Measurements from ENCODE around the gene EPHB2.

EPHB2 gene

DNA sequence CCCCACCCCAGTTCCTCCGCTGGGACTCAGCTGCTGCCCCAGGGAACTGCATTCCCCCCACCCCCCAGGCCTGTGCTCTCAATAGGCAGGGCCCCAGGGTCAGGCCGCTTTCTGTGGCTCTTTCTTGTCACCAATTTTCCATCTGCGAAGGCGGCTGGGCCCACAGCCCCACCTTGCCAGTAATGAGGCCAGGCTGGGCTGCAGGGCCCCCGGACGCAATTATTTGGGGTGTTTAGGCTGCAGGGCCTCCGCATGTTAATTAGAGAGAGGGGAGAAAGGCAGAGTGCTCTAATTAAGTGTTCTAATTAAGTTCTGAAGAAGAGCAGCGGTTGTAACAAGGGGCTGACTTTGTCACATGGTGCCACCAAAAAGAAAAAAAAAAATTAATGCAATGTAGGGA, 71.8 kb downstream of the EPHB2 start:
- DNase-seq, result no peak

GRCh38 chr1:22784317-22784716, 73.7 kb downstream of the EPHB2 start:
- DNase-seq, result no peak

- DNase-seq, result no peak
Observed at GRCh38 chr1:22784737-22785136, 74.1 kb downstream of the EPHB2 start.

DNA sequence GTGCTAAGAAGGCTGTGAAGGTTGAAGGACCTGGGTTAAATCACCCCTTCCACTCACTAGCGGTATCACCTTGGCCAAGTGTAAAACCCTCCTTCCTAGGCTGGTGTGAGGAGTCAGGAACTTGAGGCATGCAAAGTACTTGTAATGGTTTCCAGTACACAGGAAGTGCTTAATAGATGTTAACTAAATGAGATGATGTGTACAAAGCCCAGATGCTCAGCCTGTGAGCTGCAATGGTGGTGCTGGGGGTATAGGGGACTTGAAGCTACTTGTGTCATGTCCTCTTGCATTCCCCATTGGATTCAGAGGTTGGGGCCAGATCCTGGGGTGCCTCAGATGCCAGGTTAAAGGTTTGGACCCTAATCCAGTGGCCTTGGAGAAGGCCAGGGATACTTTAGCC, 75.5 kb downstream of the EPHB2 start:
- no peak for DNase-seq

- DNase-seq, result no peak
Observed at GRCh38 chr1:22786719-22787489, 76.3 kb downstream of the EPHB2 start.

DNA sequence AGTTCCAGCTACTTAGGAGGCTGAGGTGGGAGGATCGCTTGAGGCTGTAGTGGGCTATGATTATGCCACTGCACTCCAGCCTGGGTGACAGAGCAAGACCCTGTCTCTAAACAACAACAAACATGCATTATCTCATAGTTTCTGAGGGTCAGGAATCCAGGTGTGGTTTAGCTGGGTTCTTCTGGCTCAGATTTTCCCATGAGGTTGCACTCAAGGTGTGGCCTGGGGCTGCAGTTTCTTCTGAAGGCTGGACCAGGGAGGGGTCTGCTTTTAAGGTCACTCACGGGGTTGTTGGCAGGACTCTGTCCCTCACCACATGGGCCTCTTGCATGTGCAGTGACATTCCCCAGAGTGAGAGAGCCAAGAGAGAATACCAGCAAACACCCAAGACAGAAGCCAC, 77.0 kb downstream of the EPHB2 start:
- DNase-seq, result no peak

DNA sequence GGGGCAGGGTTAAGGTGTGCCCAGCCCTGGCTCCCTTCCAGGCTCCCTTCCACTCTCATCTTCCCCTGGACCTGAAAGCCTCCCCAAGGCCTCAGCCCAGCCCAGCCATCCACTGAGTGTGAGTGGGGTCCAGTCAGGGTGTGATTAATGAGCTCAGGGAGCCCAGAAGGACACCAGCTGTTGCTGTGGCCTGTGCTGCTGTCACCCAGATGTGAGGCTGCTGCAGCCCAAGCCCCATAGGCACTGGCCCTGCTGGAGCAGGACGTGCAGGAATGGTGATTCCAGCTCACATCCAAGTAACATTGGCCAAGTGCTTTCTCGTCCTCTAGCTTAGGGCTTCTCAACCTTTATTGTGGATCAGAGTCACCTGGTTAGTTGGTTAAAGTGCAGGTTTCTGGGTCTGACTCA, 77.6 kb downstream of the EPHB2 start:
- DNase-seq, result no peak

- no peak for DNase-seq
Observed at GRCh38 chr1:22789356-22789994, 78.8 kb downstream of the EPHB2 start.

DNA sequence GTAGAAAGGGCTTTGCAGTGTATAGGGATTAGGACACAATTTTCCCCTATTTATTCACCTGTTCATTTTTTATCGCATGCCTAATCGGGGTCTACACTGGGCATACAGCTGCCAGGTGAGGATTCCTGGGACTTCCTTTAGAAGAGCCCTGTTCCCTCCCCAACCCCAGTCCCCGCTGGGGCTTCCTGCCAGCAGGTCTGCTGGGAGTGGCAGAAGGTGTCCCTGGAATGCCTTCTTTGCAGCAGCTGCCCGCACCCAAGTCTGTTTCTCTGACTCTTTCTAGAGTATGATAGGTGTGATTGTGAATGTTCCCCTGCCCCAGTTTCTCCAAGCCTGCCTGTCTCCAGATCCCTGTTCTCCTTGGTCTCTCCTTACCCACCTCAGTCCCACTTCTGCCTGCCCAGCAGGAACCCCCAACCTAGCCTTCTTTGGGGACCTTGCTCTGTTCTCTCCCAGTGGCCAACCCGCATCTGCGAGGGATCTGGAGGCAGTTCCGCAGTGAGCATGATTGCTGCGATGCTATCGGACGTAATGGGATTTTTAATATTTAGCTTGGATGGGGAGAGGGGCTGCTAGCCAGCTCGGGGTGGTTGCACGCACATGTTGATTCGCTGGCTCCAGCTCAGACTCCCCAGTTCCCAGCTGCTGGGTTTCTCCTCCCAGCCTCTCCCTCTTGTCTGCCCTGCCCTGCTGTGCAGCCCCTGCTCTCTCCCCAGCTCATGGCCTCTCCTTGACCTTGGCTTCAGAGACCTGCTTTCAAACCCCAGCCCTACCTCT, 79.8 kb downstream of the EPHB2 start:
- DNase-seq, result no peak

DNA sequence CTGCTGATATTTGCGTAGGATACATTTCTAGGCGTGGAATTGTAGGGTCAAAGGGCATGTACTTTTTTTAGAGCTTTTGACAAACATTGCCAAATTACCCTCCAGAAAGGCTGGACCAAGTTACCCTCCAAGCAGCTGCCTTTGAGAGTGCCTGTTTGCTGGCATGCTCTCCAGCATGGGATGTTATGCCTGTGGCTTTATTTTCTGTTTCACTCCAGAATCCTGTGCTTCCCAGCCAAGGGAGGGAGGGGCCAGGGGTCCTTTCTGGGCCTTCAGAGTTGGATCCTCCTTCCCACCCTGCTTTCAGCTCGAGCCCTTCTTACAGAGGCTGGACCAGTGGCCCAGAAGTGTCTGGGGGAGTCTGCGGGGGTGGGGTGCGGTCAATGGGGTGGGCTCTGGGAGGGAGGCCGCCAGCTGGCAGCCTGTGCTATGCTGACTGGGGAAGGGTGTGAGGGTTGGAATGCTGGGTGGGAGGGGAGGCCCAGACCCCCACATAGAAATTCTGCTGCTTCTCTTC, 81.2 kb downstream of the EPHB2 start:
- DNase-seq, result no peak

GRCh38 chr1:22792396-22793160, 81.9 kb downstream of the EPHB2 start:
- DNase-seq, result no peak

DNA sequence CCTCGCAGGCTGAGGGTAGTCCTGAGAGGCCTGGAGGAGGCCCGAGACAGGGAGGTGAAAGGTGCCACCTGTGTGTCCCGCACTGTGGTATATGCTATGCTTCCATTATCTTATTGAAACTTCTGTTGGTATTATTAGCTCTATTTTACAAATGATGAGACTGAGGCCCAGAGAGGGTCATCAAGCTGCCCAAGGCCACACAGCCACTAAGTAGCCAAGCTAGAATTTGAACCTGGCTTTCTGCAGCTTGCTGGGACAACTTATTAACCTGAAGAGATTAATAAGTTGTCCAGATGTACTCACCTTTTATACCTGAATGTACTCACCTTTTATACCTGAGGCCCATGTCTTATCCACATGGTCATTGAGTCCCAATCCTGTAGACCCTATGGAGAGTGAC, 83.0 kb downstream of the EPHB2 start:
- no peak for DNase-seq

GRCh38 chr1:22794647-22795365, 84.2 kb downstream of the EPHB2 start:
- no peak for DNase-seq

DNA sequence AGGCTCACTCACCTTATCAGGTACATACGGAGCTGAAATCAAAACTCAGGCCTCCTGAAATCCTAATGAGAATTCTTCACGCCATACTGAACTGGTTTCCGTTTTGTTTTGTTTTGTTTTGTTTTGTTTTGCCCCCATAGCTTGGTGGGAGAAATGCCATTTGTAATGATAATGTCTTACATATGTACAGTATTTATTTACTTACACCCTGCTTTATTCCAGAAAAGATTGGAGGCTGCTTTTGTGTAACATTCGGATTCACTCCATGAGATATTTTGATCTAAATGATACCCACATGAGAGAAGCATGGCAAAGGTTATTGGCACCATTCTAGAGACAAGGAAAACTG, 84.7 kb downstream of the EPHB2 start:
- no peak for DNase-seq

GRCh38 chr1:22796642-22797041, 86.0 kb downstream of the EPHB2 start:
- no peak for DNase-seq

GRCh38 chr1:22798083-22798482, 87.4 kb downstream of the EPHB2 start:
- no peak for DNase-seq

DNA sequence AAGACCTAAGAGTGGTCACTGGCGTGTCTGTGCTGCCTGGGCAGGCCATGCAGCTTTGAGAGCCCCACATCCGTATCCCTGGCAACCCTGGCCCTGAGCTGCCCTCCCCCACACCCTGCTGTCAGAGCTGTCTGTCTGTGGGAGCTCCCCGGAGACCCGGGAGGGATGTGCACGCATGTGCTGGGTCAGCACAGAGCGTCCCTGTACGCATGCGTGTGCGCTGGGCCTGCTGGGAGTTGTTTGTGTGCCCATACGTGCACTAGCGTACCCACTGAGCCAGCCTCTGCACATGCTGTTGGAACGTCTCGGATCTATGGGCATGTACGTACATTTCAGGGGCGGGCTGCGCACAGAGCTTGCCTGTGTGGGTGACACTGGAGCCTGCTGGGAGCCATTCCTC, 89.3 kb downstream of the EPHB2 start:
- no peak for DNase-seq

DNA sequence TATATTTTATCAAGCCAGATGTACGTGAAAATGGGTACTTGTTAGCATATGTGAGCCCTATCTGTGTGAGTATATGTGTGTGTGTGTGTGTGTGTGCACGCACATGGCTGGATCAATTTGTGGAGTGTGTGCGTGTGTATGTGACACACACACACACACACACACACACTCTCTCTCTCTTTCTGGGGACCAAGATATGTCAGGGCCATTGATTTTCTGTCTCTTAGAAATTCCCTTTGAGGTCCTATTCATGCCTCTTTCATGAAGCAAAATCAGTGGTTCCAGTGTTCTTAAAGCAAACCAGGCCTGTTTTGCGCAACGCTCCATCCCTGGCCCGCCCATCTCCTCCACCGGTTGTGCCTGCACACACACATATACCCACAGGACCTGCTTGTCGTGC, 90.0 kb downstream of the EPHB2 start:
- DNase-seq, result no peak

DNA sequence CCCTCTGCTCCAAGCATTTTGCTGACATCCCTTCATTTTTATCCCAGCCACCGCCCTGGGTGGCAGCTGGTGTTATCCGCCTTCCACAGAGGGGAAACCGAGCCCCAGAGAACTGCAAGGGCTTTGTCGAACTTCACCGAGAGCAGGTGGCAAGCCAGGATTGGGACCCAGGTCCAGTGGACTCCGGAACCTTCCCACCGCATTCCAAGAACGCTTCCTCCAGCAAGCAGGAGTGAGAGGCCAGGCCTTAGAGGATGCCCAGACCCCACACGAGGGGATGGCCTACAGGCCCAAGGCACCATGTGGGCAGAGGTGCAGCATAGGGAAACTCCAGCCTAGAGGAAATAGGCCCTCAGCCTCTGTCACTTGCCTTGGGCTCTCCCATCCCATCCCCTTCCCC, 90.7 kb downstream of the EPHB2 start:
- DNase-seq, result no peak

DNA sequence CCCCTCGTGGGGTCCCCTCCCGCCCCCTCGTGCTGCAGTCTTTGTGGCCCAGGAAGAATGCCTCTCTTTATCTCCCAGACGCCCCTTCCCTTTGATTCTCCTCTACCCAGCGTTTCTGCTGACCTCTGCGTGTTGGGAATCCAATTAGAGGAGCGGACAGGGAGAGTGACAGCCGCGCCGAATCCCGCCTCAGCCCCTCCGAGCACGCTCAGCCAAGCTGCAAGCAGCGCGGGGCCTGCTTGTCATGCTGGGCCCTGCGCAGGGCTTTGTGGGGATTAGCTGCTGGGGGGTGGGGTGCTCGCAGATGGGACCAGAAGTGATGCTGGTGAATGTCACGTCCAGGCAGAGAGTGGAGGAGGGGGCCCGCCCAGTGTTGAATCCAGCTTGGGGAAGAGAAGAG, 91.1 kb downstream of the EPHB2 start:
- DNase-seq, result no peak

DNA sequence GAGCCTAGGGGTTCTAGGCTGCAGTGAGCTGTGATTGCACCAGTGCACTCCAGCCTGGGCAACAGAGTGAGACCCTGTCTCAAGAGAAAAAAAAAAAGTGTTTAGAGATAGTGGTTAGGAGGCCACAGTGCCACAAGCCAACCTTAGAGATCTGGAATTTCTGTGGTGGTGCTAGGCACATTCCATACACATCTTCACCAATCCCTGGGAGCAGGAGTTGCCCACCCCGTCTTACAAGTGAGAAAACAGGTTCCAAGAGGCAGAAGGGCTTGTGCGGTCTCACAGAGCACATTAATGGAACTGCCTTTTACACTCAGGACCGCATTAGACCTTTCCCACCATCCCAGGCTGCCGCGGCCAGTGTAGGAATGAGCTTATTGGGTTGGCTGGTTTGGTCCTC, 93.2 kb downstream of the EPHB2 start:
- DNase-seq, result no peak

GRCh38 chr1:22804406-22804805, 93.8 kb downstream of the EPHB2 start:
- no peak for DNase-seq
